ENCODE results near the gene TBKBP1.

- no peak for TF ChIP-seq CTCF (IDR thresholded peaks at IDR 0.05; ENCODE audit: borderline replicate concordance, extremely low read depth, low read length, poor library complexity, severe bottlenecking)
- TF ChIP-seq EZH2 (IDR thresholded peaks at IDR 0.05; ENCODE audit: borderline replicate concordance, low read depth, low read length, severe bottlenecking) = no peak
Measured at GRCh38 chr17:47702391-47702995, 8.5 kb downstream of the TBKBP1 start.
